GM18861 (cell line): Measurements from ENCODE around the gene TECR.
"Not testable (repeated sequence)": the region's sequence is repeated elsewhere in the genome, so short reads cannot be mapped to it uniquely, and the experiment has no call there.

Experiments
- ATAC-seq: cut with Tn5 transposase; IDR thresholded peaks from one replicate; pipeline ENCODE4 v1.9.1; 2021; ENCODE audit not compliant: unreplicated experiment

TECR gene

GRCh38 chr19:14529254-14530004 is at the start of gene TECR:
TSS of gene TECR (plus strand) at chr19:14529594. CDS start at chr19:14529697, 103 bp downstream.
- peak; percentile 94 for ATAC-seq

GRCh38 chr19:14479975-14480699 is 49.3 kb upstream of the TECR start:
- ATAC-seq = no peak

- no peak for ATAC-seq
Observed at GRCh38 chr19:14480700-14481079, 48.7 kb upstream of the TECR start.

- ATAC-seq = no peak
Observed at GRCh38 chr19:14482172-14482941, 47.0 kb upstream of the TECR start.

- ATAC-seq = no peak
Observed at GRCh38 chr19:14487370-14488125, 41.8 kb upstream of the TECR start.

- no peak for ATAC-seq
Observed at GRCh38 chr19:14492756-14493337, 36.5 kb upstream of the TECR start.

GRCh38 chr19:14494411-14494810 is 35.0 kb upstream of the TECR start:
- no peak for ATAC-seq

GRCh38 chr19:14494910-14495671 is 34.3 kb upstream of the TECR start:
- no peak for ATAC-seq

- no peak for ATAC-seq
Observed at GRCh38 chr19:14495672-14496028, 33.7 kb upstream of the TECR start.

- ATAC-seq = no peak
Observed at GRCh38 chr19:14496029-14496833, 33.2 kb upstream of the TECR start, which contains the start of gene GIPC1. TSS of gene GIPC1 (minus strand) at chr19:14496127. CDS start at chr19:14482976, 13,151 bp downstream.

GRCh38 chr19:14496834-14497227 is 32.6 kb upstream of the TECR start:
- no peak for ATAC-seq

GRCh38 chr19:14497228-14497921 is 32.0 kb upstream of the TECR start:
- no peak for ATAC-seq

GRCh38 chr19:14502334-14503092 is 26.9 kb upstream of the TECR start:
- no peak for ATAC-seq

GRCh38 chr19:14503285-14503684 is 26.1 kb upstream of the TECR start:
- ATAC-seq = no peak

- not testable (repeated sequence) for ATAC-seq
Observed at GRCh38 chr19:14504575-14504974, 24.8 kb upstream of the TECR start.

GRCh38 chr19:14505488-14506239 is 23.7 kb upstream of the TECR start:
- ATAC-seq = no peak
